AG09319 (cell line): ENCODE results near the gene VEGFC.

Experiments
- DNase-seq: peaks from one replicate; pipeline ENCODE4 v3.0.0-alpha.2; 2010; ENCODE audit warnings: low read depth; ENCODE audit errors: extremely low read depth
- TF ChIP-seq, protein P1 (sequence below): IDR thresholded peaks from 2 replicates; pipeline ENCODE4 v1.5.1; 2011; ENCODE audit warnings: low read depth, mild to moderate bottlenecking, inconsistent platforms, low read length, moderate library complexity

The VEGFC gene

DNA sequence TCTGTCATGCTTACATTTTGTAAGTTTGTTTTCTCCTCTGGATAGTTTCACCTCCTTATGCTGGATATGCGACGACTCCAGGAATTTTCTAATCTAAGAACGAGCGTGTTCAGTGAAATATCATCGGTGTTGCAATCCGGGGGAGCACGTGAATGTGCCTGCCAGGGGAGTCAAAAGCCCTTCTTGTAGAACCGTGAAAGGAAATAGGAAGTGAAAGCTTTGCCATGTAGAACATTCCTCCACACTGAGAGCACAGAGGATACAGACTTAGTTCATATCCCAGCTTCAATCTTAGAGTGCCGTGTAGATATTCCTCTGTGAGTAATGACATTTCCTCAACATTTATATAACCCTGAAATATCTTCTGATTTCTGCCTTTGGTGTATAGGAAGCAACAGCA is 121.2 kb downstream of the VEGFC start:
- DNase-seq, result no peak
- TF ChIP-seq, protein P1, sequence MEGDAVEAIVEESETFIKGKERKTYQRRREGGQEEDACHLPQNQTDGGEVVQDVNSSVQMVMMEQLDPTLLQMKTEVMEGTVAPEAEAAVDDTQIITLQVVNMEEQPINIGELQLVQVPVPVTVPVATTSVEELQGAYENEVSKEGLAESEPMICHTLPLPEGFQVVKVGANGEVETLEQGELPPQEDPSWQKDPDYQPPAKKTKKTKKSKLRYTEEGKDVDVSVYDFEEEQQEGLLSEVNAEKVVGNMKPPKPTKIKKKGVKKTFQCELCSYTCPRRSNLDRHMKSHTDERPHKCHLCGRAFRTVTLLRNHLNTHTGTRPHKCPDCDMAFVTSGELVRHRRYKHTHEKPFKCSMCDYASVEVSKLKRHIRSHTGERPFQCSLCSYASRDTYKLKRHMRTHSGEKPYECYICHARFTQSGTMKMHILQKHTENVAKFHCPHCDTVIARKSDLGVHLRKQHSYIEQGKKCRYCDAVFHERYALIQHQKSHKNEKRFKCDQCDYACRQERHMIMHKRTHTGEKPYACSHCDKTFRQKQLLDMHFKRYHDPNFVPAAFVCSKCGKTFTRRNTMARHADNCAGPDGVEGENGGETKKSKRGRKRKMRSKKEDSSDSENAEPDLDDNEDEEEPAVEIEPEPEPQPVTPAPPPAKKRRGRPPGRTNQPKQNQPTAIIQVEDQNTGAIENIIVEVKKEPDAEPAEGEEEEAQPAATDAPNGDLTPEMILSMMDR, result no peak

DNA sequence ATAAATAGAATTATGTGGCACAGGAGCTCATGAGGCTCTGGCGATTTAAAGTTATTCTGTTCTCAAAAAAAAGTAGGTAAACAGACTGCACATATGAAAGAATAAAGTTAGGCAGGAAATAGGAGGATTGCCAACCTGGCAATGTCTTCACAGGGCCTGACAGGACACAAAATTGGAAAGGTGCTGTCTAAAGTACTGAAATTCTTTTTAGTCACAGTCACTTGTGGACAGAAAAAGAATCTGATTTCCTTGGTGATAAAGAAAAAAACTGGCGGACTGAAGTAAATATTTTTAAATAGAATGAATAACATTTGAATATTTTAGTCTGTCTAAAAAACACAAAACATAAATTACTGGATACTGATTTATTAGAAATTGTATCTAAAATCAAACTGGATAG is 124.4 kb downstream of the VEGFC start:
- TF ChIP-seq, protein P1, result no peak
- DNase-seq, result no peak

DNA sequence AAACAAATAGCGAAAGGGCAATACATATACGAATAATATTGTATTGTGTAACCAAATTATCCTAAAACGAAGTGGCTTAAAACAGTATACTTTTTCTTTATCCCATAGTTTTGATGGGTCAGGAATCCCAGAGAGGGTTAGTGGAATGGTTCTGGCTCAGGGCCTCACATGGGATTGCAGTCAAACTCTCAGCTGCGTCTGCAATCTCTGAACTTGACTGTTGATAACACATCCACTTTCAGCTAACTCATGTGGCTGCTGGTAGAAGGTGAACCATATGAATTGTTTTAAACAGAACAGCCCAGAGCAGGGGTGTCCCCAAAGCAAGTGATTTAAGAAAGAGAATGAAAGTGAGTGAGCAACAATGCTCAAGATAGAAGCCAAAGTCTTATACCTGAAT is 127.8 kb downstream of the VEGFC start:
- TF ChIP-seq, protein P1, result no peak
- no peak for DNase-seq

DNA sequence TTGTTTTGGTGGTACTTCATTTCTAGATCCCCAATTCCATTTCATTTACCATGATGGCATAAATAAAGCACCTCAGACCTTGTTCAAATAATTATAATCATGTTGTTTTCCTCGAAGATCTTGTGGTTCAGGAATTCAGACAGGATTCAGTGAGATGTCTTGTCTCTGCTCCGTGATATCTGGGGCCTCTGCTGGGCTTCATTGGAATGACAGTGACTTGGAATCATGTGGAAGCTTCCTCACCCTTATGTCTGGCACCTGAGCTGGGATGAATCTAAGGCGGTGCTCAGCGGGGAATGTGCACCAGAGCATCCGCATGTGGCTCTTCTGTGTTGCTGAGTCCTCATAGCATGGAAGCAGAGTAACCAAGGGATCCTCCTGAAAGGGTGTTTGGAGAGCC is 132.2 kb downstream of the VEGFC start:
- no peak for DNase-seq
- TF ChIP-seq, protein P1, result no peak; the same call in 1 of the 2 replicates

DNA sequence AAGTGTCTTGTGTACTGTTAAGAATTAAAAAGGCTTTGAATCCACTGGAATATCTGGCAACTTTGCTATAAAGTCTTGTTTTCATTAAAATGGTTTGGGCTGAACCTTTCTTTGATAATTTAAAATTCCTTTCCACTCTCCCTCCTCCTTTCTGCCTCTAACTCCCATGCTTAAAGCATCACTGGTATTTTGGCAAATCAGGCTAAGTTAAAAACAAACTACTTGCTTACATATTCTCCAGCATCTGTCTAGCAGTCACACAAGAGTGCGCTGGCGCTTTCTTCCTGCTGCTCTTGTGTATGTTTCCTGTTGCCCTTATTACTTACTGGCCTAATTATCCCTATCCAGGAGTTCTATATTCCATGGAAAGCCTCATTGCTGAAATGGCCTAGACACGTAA is 136.6 kb downstream of the VEGFC start:
- TF ChIP-seq, protein P1, result peak; percentile 2

DNA sequence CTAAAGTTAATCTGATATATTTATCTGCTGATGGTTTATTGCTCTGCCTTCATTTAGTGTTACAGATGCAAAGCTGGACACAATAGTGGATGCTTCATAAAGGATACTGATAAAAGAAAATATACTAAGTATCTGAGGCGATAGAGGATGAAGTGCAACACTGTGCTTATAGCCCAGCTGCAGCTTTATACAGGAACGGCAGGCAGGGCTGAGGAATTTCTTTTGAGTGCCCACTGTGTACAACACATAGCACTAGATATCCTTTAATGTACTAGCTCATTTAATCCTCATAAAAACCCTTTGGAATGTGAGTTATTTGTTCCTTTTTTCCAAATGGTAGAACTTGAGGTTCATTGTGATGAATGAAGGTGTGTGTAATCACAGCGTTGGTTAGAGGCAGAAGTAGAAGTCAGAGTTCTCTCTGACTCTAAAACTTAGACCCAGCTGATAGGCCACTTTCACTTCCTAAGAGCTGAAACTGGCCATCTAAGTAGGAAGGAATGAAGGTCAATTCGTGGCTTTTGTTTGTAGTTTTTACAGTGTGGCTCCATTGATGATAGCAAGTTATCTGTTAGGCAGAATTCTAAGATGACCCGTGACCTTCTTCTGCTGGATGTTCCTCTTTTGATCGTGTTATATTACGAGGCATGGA is 138.0 kb downstream of the VEGFC start:
- TF ChIP-seq, protein P1, result no peak
- no peak for DNase-seq

More for the DNA sequence above, 136.6 kb downstream of the VEGFC start:
- peak; percentile 54 for DNase-seq

DNA sequence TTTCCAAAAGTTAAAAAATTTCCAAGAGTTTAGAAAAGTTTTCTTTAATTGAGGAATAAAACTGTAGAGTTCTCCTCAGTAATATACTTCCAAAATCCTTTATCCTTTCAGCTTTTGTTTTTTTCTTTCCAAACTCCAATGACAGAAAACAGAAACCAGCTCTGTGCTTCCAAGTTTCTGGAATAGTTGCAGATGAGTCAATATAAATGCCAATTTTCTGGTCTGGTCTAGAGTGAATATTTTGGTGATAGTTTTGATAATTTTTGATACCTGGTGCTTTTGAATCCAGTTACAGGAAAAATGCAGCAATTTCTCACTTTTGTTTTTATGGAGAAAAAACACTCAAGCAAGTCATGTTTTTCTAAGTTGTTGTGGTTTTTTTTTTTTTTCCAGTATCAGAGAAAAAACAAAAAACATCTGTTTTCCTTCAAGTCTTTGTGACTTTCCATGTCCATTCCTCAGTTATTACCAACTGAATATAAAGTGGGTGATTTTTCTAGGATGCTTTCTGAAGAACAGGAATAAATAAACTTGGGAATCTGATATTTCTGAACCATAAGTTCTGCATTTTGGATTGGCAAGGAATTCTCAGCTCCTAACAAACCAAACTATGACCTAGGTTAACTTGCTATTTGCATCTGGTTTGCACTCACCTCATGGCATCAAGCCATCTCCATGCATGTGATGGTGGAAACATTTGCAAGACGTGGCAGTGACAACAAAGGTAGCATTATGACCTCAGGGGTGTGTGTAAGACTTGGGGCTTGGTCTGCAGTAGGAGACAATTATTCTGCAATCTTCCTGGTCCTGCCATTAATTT is 139.1 kb downstream of the VEGFC start:
- DNase-seq, result no peak
- TF ChIP-seq, protein P1, result no peak
